Measurements from ENCODE around the gene SRF. TPM values are rescaled to one million over a fixed set of nuclear protein-coding genes. Genes with fewer than 3 reads are reported as not detected.

The SRF gene
- polyA plus RNA-seq, 1 donor = 57.1 TPM

GRCh38 chr6:43216200-43216599 lies 45.1 kb downstream of the SRF start:
- no peak for DNase-seq (ENCODE audit: low read depth)

DNA sequence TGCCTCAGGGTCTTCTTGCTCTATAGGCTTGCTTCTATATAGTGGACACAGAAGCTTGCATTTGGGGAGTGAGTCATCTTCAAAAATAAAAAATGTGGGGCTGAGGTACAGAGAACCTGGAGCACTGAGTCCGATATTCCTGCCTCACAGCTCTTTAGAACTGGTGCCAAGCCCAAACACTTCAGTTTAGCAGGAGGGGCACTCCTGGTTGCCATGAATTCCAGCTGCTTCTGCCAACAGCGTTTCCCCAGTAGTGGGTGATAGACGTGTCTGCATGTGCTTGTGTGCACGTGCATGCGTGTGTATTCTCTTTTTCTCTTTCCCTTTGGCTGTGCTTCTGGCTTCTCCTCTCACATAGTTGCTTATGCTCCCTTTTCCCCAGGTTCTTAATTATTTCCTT lies 46.3 kb downstream of the SRF start:
- DNase-seq (ENCODE audit: low read depth) = no peak

- DNase-seq (ENCODE audit: low read depth) = no peak
Observed at GRCh38 chr6:43219119-43219518, 48.0 kb downstream of the SRF start.

- no peak for DNase-seq (ENCODE audit: low read depth)
Observed at GRCh38 chr6:43219814-43220213, 48.7 kb downstream of the SRF start.

DNA sequence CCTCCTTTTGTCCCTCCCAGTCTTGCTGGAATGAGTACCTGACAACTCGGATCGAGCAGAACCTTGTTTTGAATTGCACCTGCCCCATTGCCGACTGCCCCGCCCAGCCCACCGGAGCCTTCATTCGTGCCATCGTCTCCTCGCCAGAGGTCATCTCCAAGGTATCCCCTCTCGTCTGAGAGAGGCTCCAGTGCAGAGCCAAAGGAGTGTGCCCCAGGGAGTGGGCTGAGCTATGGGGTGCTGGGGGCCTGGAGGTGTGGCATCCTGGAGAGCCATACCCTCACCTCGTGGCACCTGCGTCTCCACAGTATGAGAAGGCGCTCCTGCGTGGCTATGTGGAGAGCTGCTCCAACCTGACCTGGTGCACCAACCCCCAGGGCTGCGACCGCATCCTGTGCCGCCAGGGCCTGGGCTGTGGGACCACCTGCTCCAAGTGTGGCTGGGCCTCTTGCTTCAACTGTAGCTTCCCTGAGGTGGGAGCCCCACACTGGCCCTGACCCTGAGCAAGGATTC lies 49.4 kb downstream of the SRF start:
- no peak for DNase-seq (ENCODE audit: low read depth)

DNA sequence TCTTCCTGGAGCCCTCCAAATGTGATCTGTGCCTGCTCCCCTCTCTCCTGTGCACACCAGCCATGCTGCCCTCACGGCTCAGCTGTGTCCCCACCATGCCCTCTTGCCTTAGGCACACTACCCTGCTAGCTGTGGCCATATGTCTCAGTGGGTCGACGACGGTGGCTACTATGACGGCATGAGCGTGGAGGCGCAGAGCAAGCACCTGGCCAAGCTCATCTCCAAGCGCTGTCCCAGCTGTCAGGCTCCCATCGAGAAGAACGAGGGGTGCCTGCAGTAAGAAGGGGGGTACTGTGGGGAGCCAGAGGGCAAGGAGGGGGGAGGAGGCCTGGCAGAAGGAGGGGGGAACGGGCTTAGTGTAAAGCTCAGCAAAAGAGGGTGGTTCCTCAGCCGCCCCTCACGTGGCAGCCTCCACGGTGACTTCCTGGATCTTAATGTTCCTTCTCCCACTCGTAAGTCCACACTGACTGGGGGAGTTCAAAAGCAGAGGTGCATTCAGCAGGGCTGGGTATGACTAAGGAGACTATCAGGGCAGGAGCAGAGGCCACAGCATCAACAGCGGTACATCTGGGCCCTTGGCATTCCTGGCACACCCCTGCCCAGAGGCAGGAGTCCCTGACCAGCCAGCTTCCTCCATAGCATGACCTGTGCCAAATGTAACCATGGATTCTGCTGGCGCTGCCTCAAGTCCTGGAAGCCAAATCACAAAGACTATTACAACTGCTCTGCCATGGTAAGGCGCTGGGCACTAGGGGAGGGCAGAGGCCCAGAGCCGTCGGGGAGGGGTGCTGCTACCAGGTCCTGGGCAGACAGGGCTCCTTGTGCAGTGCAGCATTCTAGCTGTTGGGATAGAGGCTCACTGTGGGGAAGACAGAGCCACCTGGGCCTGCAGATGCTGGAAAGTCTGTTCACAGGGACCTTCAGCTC lies 50.2 kb downstream of the SRF start:
- no peak for DNase-seq (ENCODE audit: low read depth)

- no peak for DNase-seq (ENCODE audit: low read depth)
Observed at GRCh38 chr6:43222418-43223059, 51.5 kb downstream of the SRF start.

DNA sequence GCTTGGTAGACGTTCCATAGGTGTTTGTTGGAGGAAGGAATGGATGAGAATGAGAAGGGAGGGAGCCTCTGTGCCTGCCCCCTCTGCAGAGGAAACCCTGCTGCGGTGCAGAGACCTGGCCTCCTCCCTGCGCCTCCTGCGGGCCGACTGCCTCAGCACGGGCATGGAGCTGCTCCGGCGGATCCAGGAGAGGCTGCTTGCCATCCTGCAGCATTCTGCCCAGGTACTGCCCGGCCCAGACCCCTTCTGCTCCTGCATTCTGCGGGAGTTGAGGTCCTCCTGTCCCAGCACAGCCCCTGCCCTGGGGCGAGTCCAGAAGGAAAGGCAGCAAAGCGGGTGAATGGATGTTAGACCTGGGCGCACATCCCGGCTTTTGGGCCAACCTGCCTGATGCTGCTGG lies 52.1 kb downstream of the SRF start:
- no peak for DNase-seq (ENCODE audit: low read depth)

DNA sequence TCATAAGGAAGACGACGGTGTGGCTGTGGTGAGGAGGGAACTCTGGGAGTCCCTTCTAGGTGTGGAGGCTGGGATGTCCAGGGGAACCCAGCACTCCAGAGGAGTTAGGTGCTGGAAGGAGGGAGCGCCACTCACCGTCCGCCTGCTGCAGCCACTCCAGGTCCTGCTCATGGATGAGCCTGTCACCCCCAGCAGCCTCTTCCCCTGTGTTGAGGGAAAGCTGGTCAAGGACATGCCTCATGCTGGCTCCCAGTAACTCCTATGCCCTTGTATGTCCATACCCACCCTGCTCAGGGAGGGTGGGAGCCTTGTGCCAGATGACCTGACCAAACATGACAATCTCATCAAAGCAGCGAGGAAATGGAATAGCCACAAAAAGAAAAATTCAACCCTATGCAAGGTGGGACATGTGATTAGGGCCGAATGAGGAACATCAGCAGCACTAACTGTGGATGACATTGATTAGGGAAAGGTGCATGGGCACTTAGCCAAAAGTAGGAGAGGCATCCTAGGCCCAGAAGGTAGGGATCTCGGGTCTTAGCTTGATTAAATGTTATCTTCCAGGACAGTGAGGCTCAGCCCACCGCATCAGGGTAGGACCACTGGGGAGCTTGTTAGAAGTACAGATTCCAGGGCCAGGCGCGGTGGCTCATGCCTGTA lies 55.3 kb downstream of the SRF start:
- no peak for DNase-seq (ENCODE audit: low read depth)

DNA sequence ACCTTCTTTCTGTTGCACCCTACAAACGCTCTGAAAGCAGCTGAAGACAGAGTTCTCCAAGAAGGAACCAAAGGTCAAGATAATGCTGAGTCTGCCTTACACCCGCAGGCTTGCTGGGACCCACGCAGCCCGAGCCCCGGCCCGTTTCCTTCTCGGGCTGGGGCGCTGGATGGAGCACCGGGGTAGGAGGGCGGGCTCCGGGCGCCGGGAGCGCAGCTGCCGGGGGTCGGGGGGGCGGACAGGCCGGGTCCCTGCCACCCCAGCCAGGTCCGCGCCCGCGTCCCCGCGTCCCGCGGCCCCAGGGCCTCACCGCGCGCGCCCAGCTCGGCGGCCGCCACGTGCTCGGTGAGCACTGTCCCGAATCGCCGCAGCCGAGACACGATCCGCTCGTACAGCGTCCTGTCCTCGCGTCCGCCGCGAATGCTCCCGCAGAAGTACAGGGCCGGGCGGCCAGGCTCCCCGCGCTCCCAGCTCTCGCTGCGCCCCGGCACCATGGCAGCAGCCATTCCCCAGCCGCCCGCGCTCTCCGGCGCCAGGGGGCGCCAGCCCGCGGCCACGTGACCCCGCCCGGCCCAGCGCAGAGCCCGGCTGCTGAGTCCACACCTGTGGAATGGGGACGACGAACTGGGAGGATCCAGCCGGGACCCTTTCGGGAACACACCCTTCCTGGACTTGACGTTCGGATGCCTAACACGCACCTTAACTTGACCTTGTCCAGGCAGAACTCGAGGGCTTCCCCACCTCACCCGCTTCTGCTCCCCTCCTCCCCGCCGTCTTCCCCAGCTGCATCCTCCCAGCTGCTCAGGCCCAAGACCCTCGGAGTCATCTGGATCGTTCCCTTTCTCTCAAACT lies 58.1 kb downstream of the SRF start, which contains the start of gene DNPH1:
Gene DNPH1 (minus strand): TSS at position 531 of the 852 bp plus-strand sequence. CDS start 25 bp downstream, at position 506.
- DNase-seq (ENCODE audit: low read depth) = peak; percentile 32

DNA sequence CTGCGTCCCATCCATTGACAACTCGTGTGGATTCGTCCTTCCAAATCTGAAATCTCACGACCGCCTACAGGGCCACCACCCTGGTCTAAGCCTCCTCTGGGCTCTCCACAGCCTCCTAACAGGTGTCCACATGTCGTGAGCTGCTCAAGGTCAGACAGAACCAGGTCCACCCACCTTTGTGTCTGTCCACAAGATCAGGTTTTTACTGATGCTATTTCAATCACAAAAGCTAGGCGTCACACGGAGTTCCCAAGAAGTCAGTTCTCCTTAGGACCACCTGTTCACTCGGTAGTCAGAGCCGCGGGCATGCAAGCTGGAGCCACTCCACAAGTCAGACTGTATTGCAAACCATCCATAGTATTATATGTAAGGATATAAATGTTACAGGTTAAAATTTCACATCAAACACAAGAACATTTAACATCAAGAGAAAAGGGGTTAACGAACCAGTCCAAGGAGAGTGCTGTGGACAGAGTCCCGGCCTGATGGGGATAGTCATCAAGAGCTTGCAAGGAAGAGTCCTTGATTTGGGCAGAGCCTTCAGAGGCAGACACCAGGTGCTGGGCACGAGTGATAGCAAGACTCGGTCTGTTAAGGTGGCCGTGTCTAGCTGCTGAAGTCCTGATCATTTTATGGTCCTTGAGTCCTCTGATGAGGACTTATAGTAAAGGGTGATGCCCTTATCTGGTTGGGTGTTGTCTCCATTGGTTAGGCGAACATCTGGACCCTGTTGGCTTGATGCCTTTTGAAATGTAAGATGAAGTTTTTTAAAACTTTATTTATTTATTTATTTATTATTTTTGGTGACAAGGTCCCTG lies 58.9 kb downstream of the SRF start:
- DNase-seq (ENCODE audit: low read depth) = no peak

DNA sequence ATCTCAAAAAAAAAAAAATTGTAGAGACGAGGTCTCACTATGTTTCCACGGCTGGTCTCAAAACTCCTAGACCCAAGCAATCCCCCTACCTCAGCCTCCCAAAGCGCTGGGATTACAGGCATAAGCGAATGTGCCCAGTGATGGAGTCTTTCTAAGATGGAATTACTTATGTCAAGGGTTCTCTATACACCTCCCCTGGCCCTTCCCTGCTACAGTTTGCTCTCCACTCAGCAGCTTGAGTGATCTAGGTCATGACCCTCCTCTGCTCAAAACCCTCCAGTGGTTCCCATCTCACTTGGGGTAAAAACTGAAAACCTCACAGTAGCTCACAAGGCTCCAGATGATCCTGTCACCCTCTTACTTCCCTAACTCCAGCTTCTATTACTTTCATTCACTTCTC lies 60.0 kb downstream of the SRF start:
- no peak for DNase-seq (ENCODE audit: low read depth)

Other genes with a start within 250 kb of the SRF start
- gene CNPY3, start 241.8 kb upstream of the SRF start, polyA plus RNA-seq (ENCODE audit: insufficient read length) = 23.6 TPM
- 0.65 TPM for gene GNMT, start 210.5 kb upstream of the SRF start, polyA plus RNA-seq (ENCODE audit: insufficient read length)
- gene PEX6, start 192.1 kb upstream of the SRF start, polyA plus RNA-seq (ENCODE audit: insufficient read length) = 15.0 TPM
- 39.0 TPM for gene PPP2R5D, start 186.7 kb upstream of the SRF start, polyA plus RNA-seq (ENCODE audit: insufficient read length)
- 39.6 TPM for gene MEA1, start 157.3 kb upstream of the SRF start, polyA plus RNA-seq (ENCODE audit: insufficient read length)
- 227 TPM for gene KLHDC3, start 157.0 kb upstream of the SRF start, polyA plus RNA-seq (ENCODE audit: insufficient read length)
- 40.4 TPM for gene RRP36, start 149.6 kb upstream of the SRF start, polyA plus RNA-seq (ENCODE audit: insufficient read length)
- 44.5 TPM for gene CUL7, start 117.4 kb upstream of the SRF start, polyA plus RNA-seq (ENCODE audit: insufficient read length)
- gene MRPL2, start 111.8 kb upstream of the SRF start, polyA plus RNA-seq (ENCODE audit: insufficient read length) = 43.9 TPM
- gene KLC4, start 111.6 kb upstream of the SRF start, polyA plus RNA-seq (ENCODE audit: insufficient read length) = 27.6 TPM
- 53.2 TPM for gene PTK7, start 95.0 kb upstream of the SRF start, polyA plus RNA-seq (ENCODE audit: insufficient read length)
- 17.8 TPM for gene CUL9, start 10.9 kb downstream of the SRF start, polyA plus RNA-seq (ENCODE audit: insufficient read length)
- 15.2 TPM for gene DNPH1, start 58.2 kb downstream of the SRF start, polyA plus RNA-seq (ENCODE audit: insufficient read length)
- 0.04 TPM for gene TTBK1, start 72.2 kb downstream of the SRF start, polyA plus RNA-seq (ENCODE audit: insufficient read length)
- gene SLC22A7, start 127.0 kb downstream of the SRF start, polyA plus RNA-seq (ENCODE audit: insufficient read length) = not detected
- 1.7 TPM for gene CRIP3, start 137.6 kb downstream of the SRF start, polyA plus RNA-seq (ENCODE audit: insufficient read length)
- gene ZNF318, start 198.4 kb downstream of the SRF start, polyA plus RNA-seq (ENCODE audit: insufficient read length) = 14.2 TPM

Data from forelimb muscle (tissue), 1 donor.